Colonic mucosa (tissue), 4 donors: ENCODE data around the gene PCDHA3. TPM values are rescaled to one million over a fixed set of nuclear protein-coding genes. Genes with fewer than 3 reads are reported as not detected.
"Not testable (repeated sequence)": the region's sequence is repeated elsewhere in the genome, so short reads cannot be mapped to it uniquely, and the experiment has no call there.

Source experiments
- DNase-seq: peaks from one replicate; pipeline ENCODE4 v3.0.0-alpha.2; 2020
- H3K27ac ChIP-seq: fragments of 200-600 bp; one replicate; pipeline ENCODE4 v1.8.0; 2021
- H3K27me3 ChIP-seq: fragments of 200-600 bp; one replicate; pipeline ENCODE4 v1.8.0; 2021
- H3K36me3 ChIP-seq: fragments of 200-600 bp; one replicate; pipeline ENCODE4 v1.8.0; 2021
- H3K4me1 ChIP-seq: fragments of 200-600 bp; one replicate; pipeline ENCODE4 v1.8.0; 2021; ENCODE audit warnings: mild to moderate bottlenecking
- H3K4me3 ChIP-seq: fragments of 200-600 bp; one replicate; pipeline ENCODE4 v1.8.0; 2021
- H3K9ac ChIP-seq, 2 donors: one replicate each; pipeline ENCODE4 v1.7.0; 2013; ENCODE audit warnings: control low read depth in 2 of 2, low read depth in 2 of 2, low read length in 2 of 2
- H3K9me3 ChIP-seq: fragments of 200-600 bp; one replicate; pipeline ENCODE4 v1.8.0; 2021
- intact Hi-C: fragments of 100-400 bp; cut with DNase I; formaldehyde crosslinking; loops from one replicate; pipeline ENCODE4 v1.14.1; 2022
- total RNA-seq, 2 donors: library from RNA; stranded (reverse); fragmentation: NEBNext Ultra II Directional in 1 of 2; extraction: Animal tissue kit (Norgen Biotek cat#: 25700) in 1 of 2; gene quantifications; one replicate each; pipeline ENCODE4 v1.2.1, GENCODE V29; 2021
- TF ChIP-seq, protein P1 (sequence below): fragments of 200-600 bp; IDR thresholded peaks from one replicate; pipeline ENCODE4 v1.8.0; 2022; ENCODE audit warnings: antibody characterized with exemption, mild to moderate bottlenecking
- donor health status: healthy.
- donor health status: DM: no; HTN: no; CAD: no.
- donor health status: DM: no; HTN: no; CAD: no.

The PCDHA3 gene
- total RNA-seq, 2 donors from 2014 or later: 0.11 TPM; not detected in 1

DNA sequence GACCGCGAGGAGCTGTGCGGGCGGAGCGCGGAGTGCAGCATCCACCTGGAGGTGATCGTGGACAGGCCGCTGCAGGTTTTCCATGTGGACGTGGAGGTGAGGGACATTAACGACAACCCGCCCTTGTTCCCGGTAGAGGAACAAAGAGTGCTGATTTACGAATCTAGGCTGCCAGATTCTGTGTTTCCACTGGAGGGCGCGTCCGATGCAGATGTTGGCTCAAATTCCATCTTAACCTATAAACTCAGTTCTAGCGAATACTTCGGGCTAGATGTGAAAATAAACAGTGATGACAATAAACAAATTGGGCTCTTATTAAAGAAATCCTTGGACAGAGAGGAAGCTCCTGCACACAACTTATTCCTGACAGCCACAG is 27.5 kb downstream of the PCDHA3 start:
- Histone ChIP-seq H3K4me3 (no peak overlapping the region), H3K9ac (no peak overlapping the region), H3K4me1 (no peaks in the 10 kb centered on the region), H3K27me3 (no peaks in the 10 kb centered on the region), H3K36me3 (no peaks in the 10 kb centered on the region), H3K27ac (no peak overlapping the region), H3K9me3 (peaks cover 2% of the 10 kb centered on the region)
- TF ChIP-seq, protein P1, sequence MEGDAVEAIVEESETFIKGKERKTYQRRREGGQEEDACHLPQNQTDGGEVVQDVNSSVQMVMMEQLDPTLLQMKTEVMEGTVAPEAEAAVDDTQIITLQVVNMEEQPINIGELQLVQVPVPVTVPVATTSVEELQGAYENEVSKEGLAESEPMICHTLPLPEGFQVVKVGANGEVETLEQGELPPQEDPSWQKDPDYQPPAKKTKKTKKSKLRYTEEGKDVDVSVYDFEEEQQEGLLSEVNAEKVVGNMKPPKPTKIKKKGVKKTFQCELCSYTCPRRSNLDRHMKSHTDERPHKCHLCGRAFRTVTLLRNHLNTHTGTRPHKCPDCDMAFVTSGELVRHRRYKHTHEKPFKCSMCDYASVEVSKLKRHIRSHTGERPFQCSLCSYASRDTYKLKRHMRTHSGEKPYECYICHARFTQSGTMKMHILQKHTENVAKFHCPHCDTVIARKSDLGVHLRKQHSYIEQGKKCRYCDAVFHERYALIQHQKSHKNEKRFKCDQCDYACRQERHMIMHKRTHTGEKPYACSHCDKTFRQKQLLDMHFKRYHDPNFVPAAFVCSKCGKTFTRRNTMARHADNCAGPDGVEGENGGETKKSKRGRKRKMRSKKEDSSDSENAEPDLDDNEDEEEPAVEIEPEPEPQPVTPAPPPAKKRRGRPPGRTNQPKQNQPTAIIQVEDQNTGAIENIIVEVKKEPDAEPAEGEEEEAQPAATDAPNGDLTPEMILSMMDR: no peak
- DNase-seq: no peak
- intact Hi-C loops: no loop called here

GRCh38 chr5:140829511-140830501 is 28.9 kb downstream of the PCDHA3 start:
- H3K27me3 ChIP-seq, H3K9me3 ChIP-seq, H3K4me3 ChIP-seq, H3K36me3 ChIP-seq, H3K4me1 ChIP-seq, H3K27ac ChIP-seq, H3K9ac ChIP-seq, intact Hi-C loops, DNase-seq: not testable (repeated sequence)

DNA sequence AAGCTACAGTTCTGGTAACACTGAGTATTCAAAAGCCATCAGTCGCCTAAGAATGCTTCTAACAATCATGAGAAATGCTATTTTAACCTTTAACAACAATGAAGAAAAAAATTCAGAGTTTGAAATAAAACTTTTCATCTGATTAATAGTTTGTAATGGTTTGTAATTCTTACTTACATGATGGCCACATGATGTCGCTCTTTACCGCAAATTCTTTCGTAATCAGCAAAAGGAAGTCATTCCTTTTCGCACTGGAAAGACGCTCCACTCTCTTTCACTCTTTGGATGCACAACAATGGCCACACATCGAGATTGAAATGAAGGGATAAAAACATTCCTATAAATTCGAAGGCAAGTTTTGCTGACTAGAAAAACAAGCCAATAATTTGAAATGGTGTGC is 33.1 kb downstream of the PCDHA3 start, which contains the start of gene PCDHA7:
PCDHA7 (plus strand) TSS at position 277 of the 400 bp plus-strand sequence; CDS start at position 392, 115 bp downstream.
- no peaks in the 10 kb centered on the region for H3K27me3 ChIP-seq

GRCh38 chr5:140834439-140835008 is 33.7 kb downstream of the PCDHA3 start:
- H3K4me1 ChIP-seq, DNase-seq, H3K9me3 ChIP-seq, H3K4me3 ChIP-seq, H3K27ac ChIP-seq, H3K36me3 ChIP-seq, intact Hi-C loops, H3K27me3 ChIP-seq, H3K9ac ChIP-seq: not testable (repeated sequence)

More for the DNA sequence above, 33.1 kb downstream of the PCDHA3 start, which contains the start of gene PCDHA7:
- Histone ChIP-seq H3K9ac (no peak within 1 kb of the TSS), H3K36me3 (no peaks in the 10 kb centered on the region), H3K4me1 (no peaks in the 10 kb centered on the region), H3K27ac (no peak within 1 kb of the TSS), H3K9me3 (no peaks in the 10 kb centered on the region), H3K4me3 (no peak within 1 kb of the TSS)
- TF ChIP-seq, protein P1: no peak
- intact Hi-C loops: no loop called here
- DNase-seq: no peak

DNA sequence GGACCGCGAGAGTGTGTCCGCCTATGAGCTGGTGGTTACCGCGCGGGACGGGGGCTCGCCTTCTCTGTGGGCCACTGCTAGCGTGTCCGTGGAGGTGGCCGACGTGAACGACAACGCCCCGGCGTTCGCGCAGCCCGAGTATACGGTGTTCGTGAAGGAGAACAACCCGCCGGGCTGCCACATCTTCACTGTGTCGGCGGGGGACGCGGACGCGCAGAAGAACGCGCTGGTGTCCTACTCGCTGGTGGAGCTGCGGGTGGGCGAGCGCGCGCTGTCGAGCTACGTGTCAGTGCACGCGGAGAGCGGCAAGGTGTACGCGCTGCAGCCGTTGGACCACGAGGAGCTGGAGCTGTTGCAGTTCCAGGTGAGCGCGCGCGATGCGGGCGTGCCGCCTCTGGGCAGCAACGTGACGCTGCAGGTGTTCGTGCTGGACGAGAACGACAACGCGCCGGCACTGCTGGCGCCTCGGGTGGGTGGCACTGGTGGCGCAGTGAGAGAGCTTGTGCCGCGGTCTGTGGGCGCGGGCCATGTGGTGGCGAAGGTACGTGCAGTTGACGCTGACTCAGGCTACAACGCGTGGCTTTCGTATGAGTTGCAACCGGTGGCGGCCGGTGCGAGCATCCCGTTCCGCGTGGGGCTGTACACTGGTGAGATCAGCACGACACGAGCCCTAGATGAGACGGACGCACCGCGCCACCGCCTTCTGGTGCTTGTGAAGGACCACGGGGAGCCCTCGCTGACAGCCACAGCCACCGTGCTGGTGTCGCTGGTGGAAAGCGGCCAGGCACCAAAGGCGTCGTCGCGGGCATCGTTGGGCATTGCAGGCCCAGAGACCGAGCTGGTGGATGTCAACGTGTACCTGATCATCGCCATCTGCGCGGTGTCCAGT is 35.0 kb downstream of the PCDHA3 start:
- Histone ChIP-seq H3K27ac (no peak overlapping the region), H3K9ac (no peak overlapping the region), H3K4me1 (no peaks in the 10 kb centered on the region), H3K4me3 (no peak overlapping the region), H3K9me3 (no peaks in the 10 kb centered on the region), H3K36me3 (no peaks in the 10 kb centered on the region), H3K27me3 (no peaks in the 10 kb centered on the region)
- intact Hi-C loops: no loop called here
- TF ChIP-seq, protein P1: no peak
- DNase-seq: no peak
